Keratinocyte (primary cell): ENCODE measurements around the gene SMARCA4. TPM values are rescaled to one million over a fixed set of nuclear protein-coding genes. Genes with fewer than 3 reads are reported as not detected.

Experiments
- DNase-seq: peaks from one replicate; pipeline ENCODE4 v3.0.0-alpha.2; 2011; ENCODE audit warnings: low read depth, missing footprints, low spot score
- FAIRE-seq: peaks from 2 replicates; lab custom pipeline; 2011; peaks lifted over from hg19 to GRCh38; lab: Jason Lieb, UNC
- H2AFZ ChIP-seq: 2 replicates; pipeline ENCODE4 v1.6.0; 2012; ENCODE audit warnings: low read length, control low read depth, inconsistent platforms; ENCODE audit not compliant: control insufficient read depth
- H3K27ac ChIP-seq: 2 replicates; pipeline ENCODE4 v1.5.1; 2011; ENCODE audit warnings: low read length; ENCODE audit not compliant: control insufficient read depth, insufficient read depth
- H3K27me3 ChIP-seq: 3 replicates; pipeline ENCODE4 v1.6.0; 2011; ENCODE audit warnings: low read length; ENCODE audit not compliant: control insufficient read depth, insufficient read depth; ENCODE audit errors: extremely low read depth
- H3K36me3 ChIP-seq, 2 experiments: 2 replicates in 1 of 2; 3 replicates in 1 of 2; pipeline ENCODE4 v1.5.1; 2011; ENCODE audit warnings: low read length in 2 of 2, mild to moderate bottlenecking in 1 of 2; ENCODE audit not compliant: control insufficient read depth in 2 of 2, insufficient read depth in 2 of 2; ENCODE audit errors: extremely low read depth in 1 of 2
- H3K4me1 ChIP-seq: 3 replicates; pipeline ENCODE4 v1.5.1; 2011; ENCODE audit warnings: low read length; ENCODE audit not compliant: control insufficient read depth, insufficient read depth; ENCODE audit errors: extremely low read depth
- H3K4me2 ChIP-seq: 3 replicates; pipeline ENCODE4 v1.6.0; 2011; ENCODE audit warnings: low read depth, low read length; ENCODE audit not compliant: control insufficient read depth, insufficient read depth; ENCODE audit errors: extremely low read depth
- H3K4me3 ChIP-seq, 3 experiments: fragments of 200-600 bp in 1 of 3; sonication (generic) in 1 of 3; 2 replicates in 2 of 3; 3 replicates in 1 of 3; pipeline ENCODE4 v1.5.1; 2011 to 2016; ENCODE audit warnings: low read length in 3 of 3, mild to moderate bottlenecking in 3 of 3, control low read depth in 2 of 3, inconsistent platforms in 1 of 3, low read depth in 1 of 3, mixed read lengths in 1 of 3, mixed run types in 1 of 3, moderate library complexity in 1 of 3; ENCODE audit not compliant: control insufficient read depth in 2 of 3, insufficient read depth in 2 of 3; ENCODE audit errors: extremely low read depth in 1 of 3
- H3K79me2 ChIP-seq: 2 replicates; pipeline ENCODE4 v1.6.0; 2012; ENCODE audit warnings: low read length; ENCODE audit not compliant: control insufficient read depth, insufficient read depth
- H3K9ac ChIP-seq: 3 replicates; pipeline ENCODE4 v1.6.0; 2011; ENCODE audit warnings: low read length; ENCODE audit not compliant: control insufficient read depth, insufficient read depth; ENCODE audit errors: extremely low read depth
- H3K9me1 ChIP-seq: 3 replicates; pipeline ENCODE4 v1.6.0; 2011; ENCODE audit warnings: low read length; ENCODE audit not compliant: control insufficient read depth, insufficient read depth; ENCODE audit errors: extremely low read depth
- H3K9me3 ChIP-seq: 2 replicates; pipeline ENCODE4 v1.5.1; 2012; ENCODE audit warnings: low read depth, low read length; ENCODE audit not compliant: control insufficient read depth
- H4K20me1 ChIP-seq: 3 replicates; pipeline ENCODE4 v1.6.0; 2011; ENCODE audit warnings: low read length; ENCODE audit not compliant: control insufficient read depth, insufficient read depth; ENCODE audit errors: extremely low read depth
- EZH2 ChIP-seq: IDR thresholded peaks from one replicate; pipeline ENCODE4 v1.6.1; 2012; ENCODE audit warnings: inconsistent platforms, mild to moderate bottlenecking, low read length, moderate library complexity
- dilution Hi-C: fragments of 300-500 bp; cut with MboI; formaldehyde crosslinking; loops from one replicate; pipeline ENCODE4 v1.7.0; 2020; ENCODE audit warnings: low sequenced_read_pairs; ENCODE audit not compliant: extremely low pct_ligation_motif_present
- polyA plus RNA-seq, 5 experiments: library from polyadenylated mRNA; depleted of rRNA in 3 of 5; stranded (reverse) in 3 of 5; stranded (forward) in 1 of 5; unstranded in 1 of 5; fragments of >200 nt; gene quantifications; 1 replicate in 1 of 5; 2 replicates in 3 of 5; 3 replicates in 1 of 5; pipeline versions ENCODE4 v1.2.1 to v1.2.3, GENCODE V29; 2011 to 2012; ENCODE audit warnings: missing spikeins in 2 of 5, low read depth in 1 of 5, low replicate concordance in 1 of 5
- TF ChIP-seq, protein P1 (sequence below), 3 experiments: IDR thresholded peaks in 1 of 3; conservative IDR thresholded peaks in 1 of 3; optimal IDR thresholded peaks in 1 of 3; 2 replicates in 2 of 3; 3 replicates in 1 of 3; pipeline versions ENCODE3 to v1.5.1; 2011; ENCODE audit warnings: low read length in 3 of 3, mild to moderate bottlenecking in 3 of 3, moderate library complexity in 2 of 3, control low read depth in 1 of 3, inconsistent platforms in 1 of 3; ENCODE audit not compliant: insufficient read depth in 2 of 3; ENCODE audit errors: extremely low read depth in 1 of 3

SMARCA4 gene
- polyA plus RNA-seq, 1 donor (not counting 4 experiments of a cell fraction or from before 2014, with no cell fraction given) = 33.1 TPM

DNA sequence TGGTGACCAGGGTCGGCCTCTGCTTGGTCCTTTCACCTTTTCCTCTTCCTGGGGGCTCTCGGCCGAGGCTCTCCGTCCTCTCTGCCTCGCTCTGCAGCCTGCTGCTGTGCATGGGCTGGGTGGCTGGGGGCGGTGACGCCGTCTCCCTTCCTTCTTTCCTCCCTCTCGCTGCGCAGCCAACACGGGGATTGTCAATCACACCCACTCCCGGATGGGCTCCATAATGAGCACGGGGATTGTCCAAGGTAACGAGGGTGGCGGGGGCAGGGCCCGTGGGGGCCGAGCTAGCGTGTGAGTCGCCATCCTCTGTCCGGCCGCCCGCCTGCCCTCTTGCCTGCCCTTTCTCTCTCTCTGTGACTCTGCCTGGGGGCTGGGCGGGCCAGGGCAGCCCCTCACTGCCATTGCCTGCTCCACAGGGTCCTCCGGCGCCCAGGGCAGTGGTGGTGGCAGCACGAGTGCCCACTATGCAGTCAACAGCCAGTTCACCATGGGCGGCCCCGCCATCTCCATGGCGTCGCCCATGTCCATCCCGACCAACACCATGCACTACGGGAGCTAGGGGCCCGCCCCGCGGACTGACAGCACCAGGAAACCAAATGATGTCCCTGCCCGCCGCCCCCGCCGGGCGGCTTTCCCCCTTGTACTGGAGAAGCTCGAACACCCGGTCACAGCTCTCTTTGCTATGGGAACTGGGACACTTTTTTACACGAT is 39.5 kb upstream of the SMARCA4 start:
- FAIRE-seq = no peak
- Histone ChIP-seq H3K9me1 (no peaks in the 10 kb centered on the region), H3K9ac (no peak overlapping the region), H3K36me3 (peaks cover 23 to 35% of the 10 kb centered on the region in 2 experiments), H4K20me1 (no peaks in the 10 kb centered on the region), H3K4me3 (no peak overlapping the region), H3K4me1 (no peaks in the 10 kb centered on the region), H3K79me2 (no peaks in the 10 kb centered on the region), H3K9me3 (no peaks in the 10 kb centered on the region), H3K27me3 (no peaks in the 10 kb centered on the region), H3K4me2 (no peak overlapping the region), H3K27ac (no peak overlapping the region), H2AFZ (no peak overlapping the region)
- DNase-seq = no peak
- dilution Hi-C loops = no loop called here
- TF ChIP-seq EZH2 = no peak
- TF ChIP-seq, protein P1, sequence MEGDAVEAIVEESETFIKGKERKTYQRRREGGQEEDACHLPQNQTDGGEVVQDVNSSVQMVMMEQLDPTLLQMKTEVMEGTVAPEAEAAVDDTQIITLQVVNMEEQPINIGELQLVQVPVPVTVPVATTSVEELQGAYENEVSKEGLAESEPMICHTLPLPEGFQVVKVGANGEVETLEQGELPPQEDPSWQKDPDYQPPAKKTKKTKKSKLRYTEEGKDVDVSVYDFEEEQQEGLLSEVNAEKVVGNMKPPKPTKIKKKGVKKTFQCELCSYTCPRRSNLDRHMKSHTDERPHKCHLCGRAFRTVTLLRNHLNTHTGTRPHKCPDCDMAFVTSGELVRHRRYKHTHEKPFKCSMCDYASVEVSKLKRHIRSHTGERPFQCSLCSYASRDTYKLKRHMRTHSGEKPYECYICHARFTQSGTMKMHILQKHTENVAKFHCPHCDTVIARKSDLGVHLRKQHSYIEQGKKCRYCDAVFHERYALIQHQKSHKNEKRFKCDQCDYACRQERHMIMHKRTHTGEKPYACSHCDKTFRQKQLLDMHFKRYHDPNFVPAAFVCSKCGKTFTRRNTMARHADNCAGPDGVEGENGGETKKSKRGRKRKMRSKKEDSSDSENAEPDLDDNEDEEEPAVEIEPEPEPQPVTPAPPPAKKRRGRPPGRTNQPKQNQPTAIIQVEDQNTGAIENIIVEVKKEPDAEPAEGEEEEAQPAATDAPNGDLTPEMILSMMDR (optimal IDR thresholded peaks at IDR 0.05 in 1 of 3, IDR thresholded peaks at IDR 0.05 in 1 of 3, conservative IDR thresholded peaks at IDR 0.05 in 1 of 3; ENCODE audit: extremely low read depth in 1 of 3, insufficient read depth in 2 of 3, low read length in 3 of 3) = no peak

DNA sequence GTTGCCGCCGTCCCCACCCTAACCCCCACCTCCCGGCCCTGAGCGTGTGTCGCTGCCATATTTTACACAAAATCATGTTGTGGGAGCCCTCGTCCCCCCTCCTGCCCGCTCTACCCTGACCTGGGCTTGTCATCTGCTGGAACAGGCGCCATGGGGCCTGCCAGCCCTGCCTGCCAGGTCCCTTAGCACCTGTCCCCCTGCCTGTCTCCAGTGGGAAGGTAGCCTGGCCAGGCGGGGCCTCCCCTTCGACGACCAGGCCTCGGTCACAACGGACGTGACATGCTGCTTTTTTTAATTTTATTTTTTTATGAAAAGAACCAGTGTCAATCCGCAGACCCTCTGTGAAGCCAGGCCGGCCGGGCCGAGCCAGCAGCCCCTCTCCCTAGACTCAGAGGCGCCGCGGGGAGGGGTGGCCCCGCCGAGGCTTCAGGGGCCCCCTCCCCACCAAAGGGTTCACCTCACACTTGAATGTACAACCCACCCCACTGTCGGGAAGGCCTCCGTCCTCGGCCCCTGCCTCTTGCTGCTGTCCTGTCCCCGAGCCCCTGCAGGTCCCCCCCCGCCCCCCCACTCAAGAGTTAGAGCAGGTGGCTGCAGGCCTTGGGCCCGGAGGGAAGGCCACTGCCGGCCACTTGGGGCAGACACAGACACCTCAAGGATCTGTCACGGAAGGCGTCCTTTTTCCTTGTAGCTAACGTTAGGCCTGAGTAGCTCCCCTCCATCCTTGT is 38.8 kb upstream of the SMARCA4 start:
- DNase-seq = no peak
- no peak for TF ChIP-seq EZH2
- TF ChIP-seq, protein P1 (optimal IDR thresholded peaks at IDR 0.05 in 1 of 3, IDR thresholded peaks at IDR 0.05 in 1 of 3, conservative IDR thresholded peaks at IDR 0.05 in 1 of 3; ENCODE audit: extremely low read depth in 1 of 3, insufficient read depth in 2 of 3, low read length in 3 of 3) = no peak
- Histone ChIP-seq H3K27ac (no peak overlapping the region), H3K9me1 (no peaks in the 10 kb centered on the region), H3K9ac (no peak overlapping the region), H3K9me3 (no peaks in the 10 kb centered on the region), H3K4me2 (no peak overlapping the region), H3K4me3 (no peak overlapping the region), H3K27me3 (no peaks in the 10 kb centered on the region), H3K36me3 (peaks cover 20 to 30% of the 10 kb centered on the region in 2 experiments), H3K4me1 (no peaks in the 10 kb centered on the region), H2AFZ (no peak overlapping the region), H4K20me1 (no peaks in the 10 kb centered on the region), H3K79me2 (peaks cover under 1% of the 10 kb centered on the region)
- FAIRE-seq = no peak
- dilution Hi-C loops = no loop called here
